NCI-H1694 treated with DMSO at 0.1 percent for 48 hours (cell line): ENCODE data around the gene LATS2.

Experiments
- DNase-seq: peaks from one replicate; lab custom pipeline; 2025; lab: John Stamatoyannopoulos, UW

Gene LATS2

GRCh38 chr13:21047591-21048282 is 13.6 kb downstream of the LATS2 start:
- DNase-seq = peak; percentile 49

GRCh38 chr13:21047087-21047486 is 14.3 kb downstream of the LATS2 start:
- DNase-seq = no peak

- no peak for DNase-seq
Measured at GRCh38 chr13:21046203-21046602, 15.2 kb downstream of the LATS2 start.

- DNase-seq = no peak
Measured at GRCh38 chr13:21045100-21045499, 16.3 kb downstream of the LATS2 start.

GRCh38 chr13:21043898-21044297 is 17.5 kb downstream of the LATS2 start:
- DNase-seq = no peak

- no peak for DNase-seq
Measured at GRCh38 chr13:21040120-21040826, 21.1 kb downstream of the LATS2 start.

- no peak for DNase-seq
Measured at GRCh38 chr13:21039097-21039800, 22.1 kb downstream of the LATS2 start.

GRCh38 chr13:21037656-21038055 is 23.7 kb downstream of the LATS2 start:
- DNase-seq = no peak

- no peak for DNase-seq
Measured at GRCh38 chr13:21035498-21035897, 25.9 kb downstream of the LATS2 start.

- no peak for DNase-seq
Measured at GRCh38 chr13:21034603-21035191, 26.7 kb downstream of the LATS2 start.

- no peak for DNase-seq
Measured at GRCh38 chr13:21033856-21034602, 27.4 kb downstream of the LATS2 start.

GRCh38 chr13:21033212-21033840 is 28.1 kb downstream of the LATS2 start:
- peak; percentile 31 for DNase-seq

GRCh38 chr13:21032656-21033055 is 28.7 kb downstream of the LATS2 start:
- no peak for DNase-seq

GRCh38 chr13:21031594-21032275 is 29.7 kb downstream of the LATS2 start:
- no peak for DNase-seq

GRCh38 chr13:21025539-21025938 is 35.8 kb downstream of the LATS2 start:
- no peak for DNase-seq

- DNase-seq = no peak
Measured at GRCh38 chr13:21022056-21022979, 39.1 kb downstream of the LATS2 start.

GRCh38 chr13:21020581-21020980 is 40.8 kb downstream of the LATS2 start:
- no peak for DNase-seq

- no peak for DNase-seq
Measured at GRCh38 chr13:21020176-21020575, 41.2 kb downstream of the LATS2 start.

GRCh38 chr13:21018220-21018619 is 43.2 kb downstream of the LATS2 start:
- no peak for DNase-seq

GRCh38 chr13:21016487-21016886 is 44.9 kb downstream of the LATS2 start:
- no peak for DNase-seq
